GM12873 (cell line): ENCODE measurements around the gene CCDC149.

Experiments
- CTCF ChIP-seq: IDR thresholded peaks from 2 replicates; pipeline ENCODE4 v1.5.1; 2012; ENCODE audit warnings: low read depth, mild to moderate bottlenecking, moderate library complexity, low read length, control low read depth; ENCODE audit not compliant: insufficient read depth; ENCODE audit errors: missing control alignments

Gene CCDC149

DNA sequence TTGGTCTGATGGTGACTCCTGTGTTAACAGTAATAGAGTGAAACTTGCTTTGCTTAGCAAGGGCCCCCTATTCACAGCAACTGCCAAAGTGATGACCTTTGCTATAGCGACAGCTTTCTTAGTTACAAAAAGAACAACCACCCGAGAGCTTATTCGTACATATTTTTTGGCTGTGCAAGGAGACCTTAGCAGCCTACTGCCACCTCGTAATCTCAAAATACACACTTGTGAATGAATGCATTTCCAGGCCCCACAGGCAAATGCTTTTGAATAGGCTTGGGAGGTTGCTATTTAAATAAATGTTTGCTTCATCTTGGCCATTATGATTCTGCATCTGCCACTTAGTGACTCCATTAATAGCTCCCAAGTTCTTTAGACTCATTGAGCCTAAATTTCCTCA lies 47.4 kb downstream of the CCDC149 start:
- no peak for TF ChIP-seq CTCF

- TF ChIP-seq CTCF, result no peak
Measured at GRCh38 chr4:24863799-24864198, 49.0 kb downstream of the CCDC149 start.

DNA sequence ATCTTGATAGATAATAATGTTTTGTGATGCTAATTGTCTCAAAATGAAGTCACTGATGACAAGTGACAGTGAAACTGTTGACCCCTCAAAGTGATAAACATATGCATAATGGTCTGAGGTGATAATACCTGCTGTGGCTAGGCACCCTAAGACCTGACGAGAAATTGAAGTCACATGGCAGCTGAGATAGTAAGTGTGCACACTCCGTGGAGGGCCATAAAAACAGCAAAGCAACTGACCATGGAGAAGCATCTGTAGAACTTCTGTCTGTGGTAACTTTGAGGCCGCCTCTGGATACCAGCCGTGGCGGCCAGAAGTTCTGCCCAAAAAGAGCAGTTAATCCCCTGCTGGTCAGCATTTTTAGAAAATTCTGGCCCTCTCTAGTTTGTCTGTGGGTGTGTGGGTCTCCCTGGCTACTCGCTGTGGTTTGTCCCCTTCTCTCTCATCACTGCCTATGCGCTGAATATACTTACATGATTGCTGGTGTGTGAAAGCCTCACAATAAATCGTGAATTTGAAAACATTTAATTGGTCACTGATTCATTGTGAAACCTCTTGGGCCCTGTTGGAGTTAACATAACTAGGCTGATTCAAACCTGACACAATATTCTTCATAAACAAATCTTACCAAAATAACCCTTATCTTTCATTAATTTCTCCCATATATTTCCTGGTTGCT lies 50.6 kb downstream of the CCDC149 start:
- no peak for TF ChIP-seq CTCF

- TF ChIP-seq CTCF, result no peak
Measured at GRCh38 chr4:24858550-24858949, 54.3 kb downstream of the CCDC149 start.

DNA sequence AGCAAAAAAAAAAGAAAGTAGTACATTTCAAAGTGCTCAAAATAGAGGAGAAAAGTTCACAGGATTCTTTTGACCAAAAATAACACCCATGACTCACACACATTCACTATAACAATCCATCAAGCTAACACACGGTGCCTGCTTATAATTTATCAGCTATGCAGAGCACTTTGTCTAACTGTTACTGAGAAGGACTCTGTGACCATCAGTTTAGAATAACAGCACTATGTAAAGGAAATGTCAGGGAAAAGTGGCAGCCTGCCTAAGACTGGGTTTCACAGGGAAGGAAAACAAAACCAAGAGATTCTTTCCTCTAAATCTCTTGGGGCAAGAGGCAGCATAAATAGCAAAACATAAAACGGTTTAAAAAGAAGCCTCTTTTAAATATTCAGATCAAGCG lies 54.8 kb downstream of the CCDC149 start:
- no peak for TF ChIP-seq CTCF

GRCh38 chr4:24856586-24856985 lies 56.3 kb downstream of the CCDC149 start:
- TF ChIP-seq CTCF, result no peak

DNA sequence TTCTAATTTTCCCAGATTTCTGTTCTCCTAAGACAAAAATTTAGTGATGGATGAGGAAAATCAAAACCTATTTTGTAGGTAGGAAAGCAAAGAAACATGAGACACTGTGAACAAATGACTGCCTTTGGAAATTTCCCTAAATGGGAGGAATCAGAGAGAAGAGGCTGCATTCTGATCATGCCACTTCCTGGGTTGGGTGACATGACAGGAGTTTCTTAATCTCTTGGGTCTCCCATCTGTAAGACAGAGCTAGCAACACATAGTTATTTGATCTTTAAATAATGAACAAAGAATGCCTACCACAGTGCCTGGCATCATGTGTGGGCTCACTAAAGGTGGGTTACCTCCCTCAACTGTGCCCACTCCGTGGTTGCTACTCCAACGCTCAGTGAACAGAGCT lies 57.1 kb downstream of the CCDC149 start:
- no peak for TF ChIP-seq CTCF
